Ishikawa (cell line): ENCODE measurements around the gene BABAM2.

Source experiments
- EP300 ChIP-seq: IDR thresholded peaks from 2 replicates; pipeline ENCODE4 v1.6.1; 2012; ENCODE audit warnings: borderline replicate concordance
- FOXM1 ChIP-seq: IDR thresholded peaks from 2 replicates; pipeline ENCODE4 v1.6.1; 2012; ENCODE audit warnings: low read depth, borderline replicate concordance
- NFIC ChIP-seq: IDR thresholded peaks from 2 replicates; pipeline ENCODE4 v1.6.1; 2012
- RAD21 ChIP-seq: IDR thresholded peaks from 2 replicates; pipeline ENCODE4 v1.6.1; 2012; ENCODE audit warnings: low read depth
- TAF1 ChIP-seq: IDR thresholded peaks from 2 replicates; pipeline ENCODE4 v1.6.1; 2012; ENCODE audit warnings: low read depth, mild to moderate bottlenecking
- TCF12 ChIP-seq: IDR thresholded peaks from 2 replicates; pipeline ENCODE4 v1.6.1; 2012; ENCODE audit warnings: low read depth
- TEAD4 ChIP-seq: IDR thresholded peaks from 2 replicates; pipeline ENCODE4 v1.6.1; 2012
- ZBTB7A ChIP-seq: IDR thresholded peaks from 2 replicates; pipeline ENCODE4 v1.6.1; 2012; ENCODE audit warnings: low read depth
- TF ChIP-seq, protein P1 (sequence below): IDR thresholded peaks from 2 replicates; pipeline ENCODE4 v1.6.1; 2012
- TF ChIP-seq, protein P2 (sequence below): IDR thresholded peaks from 2 replicates; pipeline ENCODE4 v1.6.1; 2012; ENCODE audit warnings: low read depth, mild to moderate bottlenecking
- TF ChIP-seq, protein P3 (sequence below): IDR thresholded peaks from 2 replicates; pipeline ENCODE4 v1.6.1; 2012

DNA sequence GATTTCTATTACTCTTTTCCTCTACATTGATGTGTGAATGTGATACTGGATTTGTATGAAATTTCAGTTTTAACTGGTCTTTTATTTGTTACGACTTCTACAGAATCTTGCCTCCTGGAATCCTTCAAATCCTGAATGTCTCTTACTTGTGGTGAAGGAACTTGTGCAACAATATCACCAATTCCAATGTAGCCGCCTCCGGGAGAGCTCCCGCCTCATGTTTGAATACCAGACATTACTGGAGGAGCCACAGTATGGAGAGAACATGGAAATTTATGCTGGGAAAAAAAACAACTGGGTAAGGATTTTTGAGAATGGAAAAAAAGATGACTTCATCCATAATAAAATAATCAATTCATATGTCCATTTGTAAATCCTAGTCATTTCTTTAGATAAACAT, 134.6 kb downstream of the BABAM2 start:
- TF ChIP-seq EP300 (no peak), RAD21 (no peak), TCF12 (no peak), NFIC (no peak), TEAD4 (no peak), TAF1 (no peak), FOXM1 (no peak), ZBTB7A (no peak)
- TF ChIP-seq, protein P1, sequence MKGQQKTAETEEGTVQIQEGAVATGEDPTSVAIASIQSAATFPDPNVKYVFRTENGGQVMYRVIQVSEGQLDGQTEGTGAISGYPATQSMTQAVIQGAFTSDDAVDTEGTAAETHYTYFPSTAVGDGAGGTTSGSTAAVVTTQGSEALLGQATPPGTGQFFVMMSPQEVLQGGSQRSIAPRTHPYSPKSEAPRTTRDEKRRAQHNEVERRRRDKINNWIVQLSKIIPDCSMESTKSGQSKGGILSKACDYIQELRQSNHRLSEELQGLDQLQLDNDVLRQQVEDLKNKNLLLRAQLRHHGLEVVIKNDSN = no peak
- TF ChIP-seq, protein P2, sequence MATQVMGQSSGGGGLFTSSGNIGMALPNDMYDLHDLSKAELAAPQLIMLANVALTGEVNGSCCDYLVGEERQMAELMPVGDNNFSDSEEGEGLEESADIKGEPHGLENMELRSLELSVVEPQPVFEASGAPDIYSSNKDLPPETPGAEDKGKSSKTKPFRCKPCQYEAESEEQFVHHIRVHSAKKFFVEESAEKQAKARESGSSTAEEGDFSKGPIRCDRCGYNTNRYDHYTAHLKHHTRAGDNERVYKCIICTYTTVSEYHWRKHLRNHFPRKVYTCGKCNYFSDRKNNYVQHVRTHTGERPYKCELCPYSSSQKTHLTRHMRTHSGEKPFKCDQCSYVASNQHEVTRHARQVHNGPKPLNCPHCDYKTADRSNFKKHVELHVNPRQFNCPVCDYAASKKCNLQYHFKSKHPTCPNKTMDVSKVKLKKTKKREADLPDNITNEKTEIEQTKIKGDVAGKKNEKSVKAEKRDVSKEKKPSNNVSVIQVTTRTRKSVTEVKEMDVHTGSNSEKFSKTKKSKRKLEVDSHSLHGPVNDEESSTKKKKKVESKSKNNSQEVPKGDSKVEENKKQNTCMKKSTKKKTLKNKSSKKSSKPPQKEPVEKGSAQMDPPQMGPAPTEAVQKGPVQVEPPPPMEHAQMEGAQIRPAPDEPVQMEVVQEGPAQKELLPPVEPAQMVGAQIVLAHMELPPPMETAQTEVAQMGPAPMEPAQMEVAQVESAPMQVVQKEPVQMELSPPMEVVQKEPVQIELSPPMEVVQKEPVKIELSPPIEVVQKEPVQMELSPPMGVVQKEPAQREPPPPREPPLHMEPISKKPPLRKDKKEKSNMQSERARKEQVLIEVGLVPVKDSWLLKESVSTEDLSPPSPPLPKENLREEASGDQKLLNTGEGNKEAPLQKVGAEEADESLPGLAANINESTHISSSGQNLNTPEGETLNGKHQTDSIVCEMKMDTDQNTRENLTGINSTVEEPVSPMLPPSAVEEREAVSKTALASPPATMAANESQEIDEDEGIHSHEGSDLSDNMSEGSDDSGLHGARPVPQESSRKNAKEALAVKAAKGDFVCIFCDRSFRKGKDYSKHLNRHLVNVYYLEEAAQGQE = no peak
- TF ChIP-seq, protein P3, sequence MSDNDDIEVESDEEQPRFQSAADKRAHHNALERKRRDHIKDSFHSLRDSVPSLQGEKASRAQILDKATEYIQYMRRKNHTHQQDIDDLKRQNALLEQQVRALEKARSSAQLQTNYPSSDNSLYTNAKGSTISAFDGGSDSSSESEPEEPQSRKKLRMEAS = no peak
